ENCODE data around the gene TAOK3.

TAOK3 gene

GRCh38 chr12:118299791-118300460 lies 72.8 kb downstream of the TAOK3 start:
- no peak overlapping the region for H3K27ac ChIP-seq
- DNase-seq (ENCODE audit: low spot score), result no peak
- ChIA-PET CTCF (interaction anchor here (1.2 kb wide), 1 partner anchor 34 kb away, joined by 6 read pairs; no protein-coding TSS in a partner anchor), POLR2A (ENCODE audit: low non-redundant PET) (no interaction called here)
- no peak for TF ChIP-seq CTCF (conservative IDR thresholded peaks at IDR 0.05; ENCODE audit: low read depth)

DNA sequence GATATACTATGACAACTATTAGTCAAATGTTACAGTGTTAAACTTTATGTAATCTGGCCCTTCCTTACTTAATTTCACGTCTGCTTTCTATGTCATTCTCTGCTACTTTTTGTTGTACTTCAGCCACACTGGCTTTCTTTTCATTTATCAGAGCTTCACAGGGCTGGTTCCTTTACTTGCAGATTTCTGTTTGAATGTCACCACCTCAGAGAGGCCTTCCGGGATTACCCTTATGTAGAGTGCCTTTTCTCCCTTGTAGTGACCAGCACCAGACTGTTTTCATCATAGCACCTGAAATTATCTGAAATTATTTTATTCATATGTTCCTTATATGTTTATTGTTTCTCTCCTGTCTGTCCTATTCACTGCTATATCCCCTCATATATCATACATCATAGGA lies 75.4 kb downstream of the TAOK3 start:
- CTCF ChIA-PET, result no interaction called here
- DNase-seq (ENCODE audit: low spot score), result no peak
- POLR2A ChIA-PET (ENCODE audit: low non-redundant PET), result interaction anchor here (0.6 kb wide), 1 partner anchor 885 kb away, joined by 3 read pairs; no protein-coding TSS in a partner anchor
- H3K27ac ChIP-seq, result no peak overlapping the region
- no peak for TF ChIP-seq CTCF (conservative IDR thresholded peaks at IDR 0.05; ENCODE audit: low read depth)

DNA sequence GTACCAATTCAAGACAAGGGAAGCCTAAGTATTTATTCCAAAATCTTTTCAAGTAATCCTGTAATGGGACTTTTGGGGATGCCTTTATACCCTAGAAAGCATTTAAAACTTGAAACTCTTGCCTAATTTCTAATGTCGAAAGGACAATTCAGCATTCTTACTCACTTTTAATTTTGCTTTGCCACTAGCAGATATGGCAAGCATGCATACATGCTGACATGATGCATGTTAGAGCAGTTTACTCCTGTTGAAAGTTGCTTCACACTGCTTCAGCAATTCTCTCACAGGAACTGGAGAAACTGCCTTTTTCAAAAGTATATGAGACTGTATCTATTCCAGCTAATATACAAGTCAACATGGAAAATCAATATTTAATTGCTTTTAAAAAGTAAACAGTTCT lies 79.9 kb downstream of the TAOK3 start:
- DNase-seq (ENCODE audit: low spot score), result no peak
- TF ChIP-seq CTCF (conservative IDR thresholded peaks at IDR 0.05; ENCODE audit: low read depth), result no peak
- ChIA-PET POLR2A (ENCODE audit: low non-redundant PET) (no interaction called here), CTCF (no interaction called here)
- no peak overlapping the region for H3K27ac ChIP-seq

DNA sequence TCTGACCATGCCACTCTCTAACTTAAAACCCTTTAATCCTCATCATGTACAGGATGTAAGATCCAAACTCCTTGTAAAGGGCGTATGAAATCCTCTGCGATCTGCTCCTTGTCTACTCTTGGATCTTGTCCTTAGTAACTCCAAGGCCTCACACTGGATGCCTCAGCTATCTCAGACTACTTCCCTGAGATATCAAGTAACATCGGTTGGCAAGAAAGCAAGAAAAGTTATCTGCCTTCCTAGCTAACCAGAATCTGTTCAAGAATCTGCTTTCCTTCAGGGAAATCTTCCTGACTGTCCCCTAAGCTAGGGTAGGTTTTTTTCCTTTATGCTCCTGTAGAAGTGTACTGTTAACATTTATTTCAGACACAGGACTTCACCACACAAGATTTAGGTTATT lies 82.6 kb downstream of the TAOK3 start:
- ChIA-PET POLR2A (ENCODE audit: low non-redundant PET) (interaction anchor here (1.0 kb wide), 1 partner anchor 83 kb away, joined by 3 read pairs; no protein-coding TSS in a partner anchor), CTCF (interaction anchor here (0.6 to 0.9 kb wide), 3 partner anchors 56 to 87 kb away, joined by 3 to 9 read pairs (median 3); no protein-coding TSS in a partner anchor)
- no peak for DNase-seq (ENCODE audit: low spot score)
- TF ChIP-seq CTCF (conservative IDR thresholded peaks at IDR 0.05; ENCODE audit: low read depth), result no peak
- no peak overlapping the region for H3K27ac ChIP-seq

DNA sequence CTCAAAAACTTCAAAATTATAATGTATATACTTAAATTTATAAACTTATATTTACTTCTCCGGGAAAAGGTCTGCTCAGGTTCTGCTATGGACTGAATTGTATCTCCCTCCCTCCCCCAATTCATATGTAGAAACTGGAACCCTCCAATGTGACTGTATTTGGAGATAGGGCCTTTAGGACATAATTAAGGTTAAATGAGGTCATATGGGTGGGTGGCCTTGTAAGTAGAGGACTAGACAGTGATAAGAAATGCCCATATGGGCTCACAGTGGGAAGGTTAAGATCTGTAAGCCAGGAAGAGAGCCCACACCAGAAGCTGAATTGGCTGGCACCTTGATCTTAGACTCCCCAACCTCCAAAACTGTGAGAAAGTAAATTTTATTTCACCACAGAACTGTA lies 84.5 kb downstream of the TAOK3 start:
- ChIA-PET POLR2A (ENCODE audit: low non-redundant PET) (no interaction called here), CTCF (no interaction called here)
- no peak for TF ChIP-seq CTCF (conservative IDR thresholded peaks at IDR 0.05; ENCODE audit: low read depth)
- DNase-seq (ENCODE audit: low spot score), result no peak
- H3K27ac ChIP-seq, result no peak overlapping the region

GRCh38 chr12:118287728-118288127 lies 85.0 kb downstream of the TAOK3 start:
- H3K27ac ChIP-seq, result no peak overlapping the region
- CTCF ChIA-PET, result no interaction called here
- TF ChIP-seq CTCF (conservative IDR thresholded peaks at IDR 0.05; ENCODE audit: low read depth), result no peak

More at GRCh38 chr12:118287728-118288127, 85.0 kb downstream of the TAOK3 start:
- no peak for DNase-seq (ENCODE audit: low spot score)
- POLR2A ChIA-PET (ENCODE audit: low non-redundant PET), result no interaction called here
